IPS-NIHi11 (cell line): ENCODE measurements around the gene MTO1.
"Not testable (repeated sequence)": the region's sequence is repeated elsewhere in the genome, so short reads cannot be mapped to it uniquely, and the experiment has no call there.

Source experiments
- DNase-seq: peaks from one replicate; pipeline ENCODE4 v3.0.0; 2012; ENCODE audit warnings: mixed read lengths, low spot score

Gene MTO1

DNA sequence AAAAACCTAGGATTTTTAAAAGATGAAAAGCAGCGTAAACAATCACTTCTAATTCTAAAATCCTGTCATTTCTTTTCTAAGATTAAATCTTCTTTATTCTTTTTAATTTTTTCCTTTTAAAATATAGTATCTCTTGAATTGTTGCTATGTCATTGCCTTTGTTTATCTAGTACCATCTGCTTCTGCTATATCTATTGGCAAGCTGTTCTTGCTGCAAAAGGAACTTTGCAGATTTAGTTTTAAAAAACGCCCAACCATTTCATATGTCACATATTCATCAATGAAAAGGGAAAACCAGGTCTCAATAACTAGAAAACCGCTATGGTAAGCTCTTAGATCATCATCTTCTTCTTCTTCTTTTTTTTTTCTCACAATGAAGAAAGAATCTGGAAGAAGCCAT is 70.8 kb downstream of the MTO1 start:
- no peak for DNase-seq

DNA sequence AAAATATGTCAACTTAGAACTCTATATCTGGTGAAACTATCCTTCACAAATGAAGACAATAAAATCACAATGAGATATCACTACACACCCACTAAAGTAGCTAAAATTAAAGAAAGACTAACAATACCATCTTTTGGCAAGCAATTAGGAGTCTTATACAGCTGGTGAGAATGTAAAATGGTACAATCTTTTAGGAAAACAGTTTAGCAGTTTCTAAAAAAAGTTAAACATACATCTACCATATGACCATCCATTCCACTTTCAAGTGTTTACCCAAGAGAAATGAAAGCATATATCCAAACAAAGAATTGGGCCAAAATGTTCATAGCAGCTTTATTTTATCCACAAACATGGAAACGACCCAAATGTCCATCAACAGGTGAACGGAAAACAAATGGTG is 73.1 kb downstream of the MTO1 start:
- no peak for DNase-seq

DNA sequence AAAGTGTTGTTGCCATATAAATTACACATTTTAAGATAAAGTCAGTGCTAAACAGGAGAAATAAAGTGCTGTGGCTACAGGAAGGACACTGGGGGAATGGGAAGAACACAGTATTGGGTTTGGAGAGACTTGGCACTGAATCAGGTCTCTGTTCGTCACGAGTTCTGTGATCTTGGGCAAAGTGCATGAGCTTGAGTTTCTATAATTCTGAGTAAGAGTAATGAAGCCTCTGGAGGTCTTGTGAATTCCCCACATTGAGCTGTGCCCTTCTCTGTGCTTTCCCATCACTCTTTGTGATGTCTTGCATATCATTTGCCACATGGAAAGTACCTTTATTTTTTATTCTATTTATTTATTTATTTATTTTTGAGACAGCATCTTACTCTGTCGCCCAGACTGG is 76.1 kb downstream of the MTO1 start:
- DNase-seq, result no peak

DNA sequence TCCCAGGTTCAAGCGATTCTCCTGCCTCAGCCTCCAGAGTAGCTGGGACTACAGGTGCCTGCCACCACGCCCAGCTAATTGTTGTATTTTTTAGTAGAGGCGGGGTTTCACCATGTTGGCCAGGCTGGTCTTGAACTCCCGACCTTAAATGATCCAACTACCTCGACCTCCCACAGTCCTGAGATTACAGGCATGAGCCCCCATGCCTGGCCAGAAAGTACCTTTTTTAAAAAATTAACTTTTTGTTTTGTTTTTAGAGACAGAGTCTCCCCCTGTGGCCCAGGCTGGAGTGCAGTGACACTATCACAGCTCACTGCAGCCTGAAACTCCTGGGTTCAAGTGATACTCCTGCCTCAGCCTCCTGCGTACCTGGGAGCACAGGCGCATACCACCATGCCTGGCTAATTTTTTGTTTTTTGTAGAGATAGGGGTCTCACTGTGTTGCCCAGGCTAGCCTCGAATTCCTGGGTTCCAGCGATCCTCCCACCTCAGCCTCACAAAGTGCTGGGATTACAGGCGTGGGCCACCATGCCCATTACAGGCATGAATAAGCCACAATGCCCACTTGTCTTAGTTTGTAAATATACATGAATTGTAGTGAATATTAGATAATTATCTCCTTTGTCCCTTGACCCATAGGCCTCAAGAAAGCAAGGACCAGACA is 76.7 kb downstream of the MTO1 start:
- no peak for DNase-seq

DNA sequence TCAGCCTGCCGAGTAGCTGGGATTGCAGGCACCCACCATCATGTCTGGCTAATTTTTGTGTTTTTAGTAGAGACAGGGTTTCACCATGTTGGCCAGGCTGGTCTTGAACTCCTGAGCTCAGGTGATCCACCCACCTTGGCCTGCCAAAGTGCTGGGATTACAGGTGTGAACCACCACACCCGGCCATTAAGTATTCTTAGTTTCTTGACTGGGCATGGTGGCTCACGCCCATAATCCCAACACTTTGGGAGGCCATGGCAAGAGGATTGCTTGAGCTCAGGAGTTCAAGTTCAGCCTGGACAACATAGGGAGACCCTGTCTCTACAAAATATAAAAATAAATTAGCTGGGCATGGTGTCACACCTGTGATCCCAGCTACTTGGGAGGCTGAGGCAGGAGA is 80.9 kb downstream of the MTO1 start:
- not testable (repeated sequence) for DNase-seq

DNA sequence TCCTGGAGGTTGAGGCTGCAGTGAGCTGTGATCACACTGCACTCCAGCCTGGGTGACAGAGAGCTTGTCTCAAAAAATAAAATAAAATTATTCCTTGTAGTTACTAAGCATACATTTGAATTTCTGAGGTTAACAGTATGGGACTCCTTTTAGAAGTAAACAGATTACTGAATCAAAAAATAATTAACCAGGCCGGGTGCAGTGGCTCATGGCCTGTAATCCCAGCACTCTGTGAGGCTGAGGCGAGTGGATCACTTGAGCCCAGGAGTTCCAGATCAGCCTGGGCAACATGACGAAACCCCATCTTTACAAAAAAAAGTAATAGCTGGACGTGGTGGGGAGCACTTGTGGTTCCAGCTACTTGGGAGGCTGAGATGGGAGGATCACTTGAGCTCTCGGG is 81.4 kb downstream of the MTO1 start:
- no peak for DNase-seq

DNA sequence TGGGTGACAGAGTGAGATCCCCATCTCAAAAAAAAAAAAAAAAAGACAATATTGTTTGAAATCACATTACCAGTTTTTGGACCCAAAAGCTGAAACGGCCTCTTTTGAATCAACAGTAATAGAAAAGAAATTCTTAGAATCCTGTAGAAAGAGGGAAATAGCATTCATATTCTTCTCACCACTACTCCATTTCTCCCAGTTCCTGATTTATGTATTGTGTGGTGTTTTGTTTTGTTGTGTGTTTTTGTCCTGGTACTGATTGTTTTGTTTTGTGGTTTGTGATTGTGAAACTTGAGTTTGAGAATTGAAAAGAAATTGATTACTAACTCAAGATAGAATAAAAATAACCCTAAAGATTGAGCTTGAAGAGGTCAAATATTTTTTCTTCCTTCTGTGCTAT is 85.5 kb downstream of the MTO1 start:
- no peak for DNase-seq

DNA sequence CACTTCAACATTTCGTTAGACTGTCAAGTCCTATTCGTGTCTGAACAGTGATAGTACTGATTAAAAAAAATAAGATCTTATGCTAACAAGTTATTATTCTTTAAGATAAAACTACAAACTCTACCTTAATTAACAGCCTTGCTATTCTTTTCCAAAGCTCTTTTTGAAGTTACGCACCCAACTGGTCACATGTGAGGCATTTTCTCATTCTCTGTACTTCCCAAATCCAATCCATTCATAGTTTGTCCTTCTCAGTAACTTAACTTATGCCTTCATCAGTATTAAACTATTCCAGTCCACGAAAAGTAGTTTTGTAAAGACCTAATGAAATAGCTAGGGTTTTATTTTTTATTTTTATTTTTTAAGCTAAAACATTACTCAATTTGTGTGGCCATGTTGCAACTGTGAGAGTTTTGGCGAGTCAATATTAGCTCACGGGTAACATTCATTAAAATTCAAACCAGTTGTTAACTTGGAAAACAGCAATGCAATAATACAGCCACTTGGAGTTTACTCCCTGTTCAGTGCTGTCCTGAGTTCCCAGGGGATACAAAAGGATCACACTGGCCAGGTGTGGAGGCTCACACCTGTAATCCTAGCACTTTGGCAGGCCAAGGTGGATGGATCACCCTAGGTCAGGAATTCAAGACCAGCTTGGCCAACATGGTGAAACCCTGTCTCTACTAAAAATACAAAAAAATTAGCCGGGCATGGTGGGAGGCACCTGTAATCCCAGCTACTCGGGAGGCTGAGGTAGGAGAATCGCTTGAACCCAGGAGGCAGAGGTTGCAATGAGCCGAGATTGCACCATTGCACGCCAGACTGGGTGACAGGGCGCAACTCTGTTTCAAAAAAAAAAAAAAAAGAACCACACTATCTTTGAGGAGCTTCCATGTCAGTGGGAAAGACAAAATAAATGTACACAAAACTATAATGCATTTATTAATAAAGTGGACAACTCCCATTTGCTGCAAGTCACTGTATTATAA is 87.2 kb downstream of the MTO1 start:
- no peak for DNase-seq

DNA sequence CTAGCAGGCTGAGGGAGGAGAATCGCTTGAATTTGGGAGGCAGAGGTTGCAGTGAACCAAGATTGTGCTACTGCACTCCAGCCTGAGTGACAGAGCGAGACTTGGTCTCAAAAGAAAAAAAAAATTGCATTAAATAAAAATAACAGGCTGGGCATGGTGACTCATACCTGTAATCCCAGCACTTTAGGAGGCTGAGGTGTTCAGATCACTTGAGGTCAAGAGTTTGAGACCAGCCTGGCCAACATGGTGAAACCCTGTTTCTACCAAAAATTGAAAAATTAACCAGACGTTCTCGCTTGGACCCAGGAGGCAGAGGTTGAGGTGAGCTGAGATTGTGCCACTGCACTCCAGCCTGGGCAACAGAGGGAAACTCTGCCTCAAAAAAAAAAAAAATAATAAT is 89.6 kb downstream of the MTO1 start:
- DNase-seq, result not testable (repeated sequence)

DNA sequence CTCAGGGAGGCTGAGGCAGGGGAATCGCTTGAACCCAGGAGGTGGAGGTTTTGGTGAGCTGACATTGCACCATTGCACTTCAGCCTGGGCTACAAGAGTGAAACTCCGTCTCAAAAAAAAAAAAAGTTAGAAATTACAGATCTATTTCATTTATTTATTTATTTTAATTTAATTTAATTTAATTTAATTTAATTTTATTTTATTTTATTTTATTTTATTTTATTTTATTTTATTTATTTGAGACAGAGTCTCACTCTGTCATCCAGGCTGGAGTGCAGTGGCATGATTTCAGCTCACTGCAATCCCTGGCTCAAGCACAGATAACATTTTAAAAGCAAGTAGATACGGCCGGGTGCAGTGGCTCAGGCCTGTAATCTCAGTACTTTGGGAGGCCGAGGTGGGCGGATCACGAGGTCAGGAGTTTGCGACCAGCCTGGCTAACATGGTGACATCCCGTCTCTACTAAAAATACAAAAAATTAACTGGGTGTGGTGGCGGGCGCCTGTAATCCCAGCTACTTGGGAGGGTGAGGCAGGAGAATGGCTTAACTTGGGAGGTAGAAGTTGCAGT is 93.9 kb downstream of the MTO1 start:
- DNase-seq, result not testable (repeated sequence)

DNA sequence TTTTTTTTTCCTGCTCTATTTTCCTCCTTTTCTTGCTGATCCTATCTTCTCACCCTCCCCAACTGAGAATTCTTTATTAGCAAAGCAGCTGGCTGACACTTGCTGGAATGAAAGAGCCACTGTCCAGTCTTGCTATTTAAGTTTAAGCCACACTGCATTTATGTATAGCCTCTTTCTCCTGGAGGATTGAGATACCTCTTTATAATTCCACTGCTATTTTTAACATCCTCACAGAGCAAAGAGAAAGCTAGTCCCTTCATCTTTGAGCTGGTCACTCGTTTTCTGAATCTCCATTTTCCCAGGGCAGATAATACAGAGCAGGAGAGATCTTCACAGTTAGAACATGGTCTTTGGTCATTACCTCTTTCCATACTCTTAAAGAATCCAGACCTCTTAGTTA is 95.3 kb downstream of the MTO1 start:
- DNase-seq, result no peak
